ENCODE results near the gene RPL37A.

Gene RPL37A

DNA sequence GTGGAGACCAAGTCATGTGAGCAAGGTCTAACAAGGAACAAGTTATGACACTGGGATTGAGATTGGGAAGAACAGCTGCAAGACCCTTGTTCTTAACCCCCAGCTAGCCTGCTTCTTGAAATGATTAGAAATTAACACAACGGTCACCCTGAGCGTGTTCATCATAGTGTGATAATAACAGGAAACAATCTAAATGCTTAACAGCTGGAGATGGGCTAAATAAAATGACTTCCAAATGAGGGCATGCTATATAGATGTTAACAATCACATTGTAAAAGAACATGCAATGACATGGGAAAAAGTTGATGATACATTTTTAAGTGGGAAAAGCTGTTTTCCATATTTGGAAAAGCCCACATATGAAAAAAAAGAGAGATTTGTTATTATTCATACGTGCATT lies 47.6 kb downstream of the RPL37A start:
- Mint-ChIP-seq H3K27ac (no peak overlapping the region), H3K4me1 (peaks cover 41% of the 10 kb centered on the region), H3K4me3 (no peak overlapping the region), H3K9me3 (no peaks in the 10 kb centered on the region), H3K36me3 (ENCODE audit: low read depth) (peaks cover 6% of the 10 kb centered on the region), H3K27me3 (ENCODE audit: low read depth, poor library complexity) (peaks cover 3% of the 10 kb centered on the region)
- TF ChIP-seq, protein P1, sequence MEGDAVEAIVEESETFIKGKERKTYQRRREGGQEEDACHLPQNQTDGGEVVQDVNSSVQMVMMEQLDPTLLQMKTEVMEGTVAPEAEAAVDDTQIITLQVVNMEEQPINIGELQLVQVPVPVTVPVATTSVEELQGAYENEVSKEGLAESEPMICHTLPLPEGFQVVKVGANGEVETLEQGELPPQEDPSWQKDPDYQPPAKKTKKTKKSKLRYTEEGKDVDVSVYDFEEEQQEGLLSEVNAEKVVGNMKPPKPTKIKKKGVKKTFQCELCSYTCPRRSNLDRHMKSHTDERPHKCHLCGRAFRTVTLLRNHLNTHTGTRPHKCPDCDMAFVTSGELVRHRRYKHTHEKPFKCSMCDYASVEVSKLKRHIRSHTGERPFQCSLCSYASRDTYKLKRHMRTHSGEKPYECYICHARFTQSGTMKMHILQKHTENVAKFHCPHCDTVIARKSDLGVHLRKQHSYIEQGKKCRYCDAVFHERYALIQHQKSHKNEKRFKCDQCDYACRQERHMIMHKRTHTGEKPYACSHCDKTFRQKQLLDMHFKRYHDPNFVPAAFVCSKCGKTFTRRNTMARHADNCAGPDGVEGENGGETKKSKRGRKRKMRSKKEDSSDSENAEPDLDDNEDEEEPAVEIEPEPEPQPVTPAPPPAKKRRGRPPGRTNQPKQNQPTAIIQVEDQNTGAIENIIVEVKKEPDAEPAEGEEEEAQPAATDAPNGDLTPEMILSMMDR (IDR thresholded peaks at IDR 0.05): no peak
- no peak for DNase-seq

DNA sequence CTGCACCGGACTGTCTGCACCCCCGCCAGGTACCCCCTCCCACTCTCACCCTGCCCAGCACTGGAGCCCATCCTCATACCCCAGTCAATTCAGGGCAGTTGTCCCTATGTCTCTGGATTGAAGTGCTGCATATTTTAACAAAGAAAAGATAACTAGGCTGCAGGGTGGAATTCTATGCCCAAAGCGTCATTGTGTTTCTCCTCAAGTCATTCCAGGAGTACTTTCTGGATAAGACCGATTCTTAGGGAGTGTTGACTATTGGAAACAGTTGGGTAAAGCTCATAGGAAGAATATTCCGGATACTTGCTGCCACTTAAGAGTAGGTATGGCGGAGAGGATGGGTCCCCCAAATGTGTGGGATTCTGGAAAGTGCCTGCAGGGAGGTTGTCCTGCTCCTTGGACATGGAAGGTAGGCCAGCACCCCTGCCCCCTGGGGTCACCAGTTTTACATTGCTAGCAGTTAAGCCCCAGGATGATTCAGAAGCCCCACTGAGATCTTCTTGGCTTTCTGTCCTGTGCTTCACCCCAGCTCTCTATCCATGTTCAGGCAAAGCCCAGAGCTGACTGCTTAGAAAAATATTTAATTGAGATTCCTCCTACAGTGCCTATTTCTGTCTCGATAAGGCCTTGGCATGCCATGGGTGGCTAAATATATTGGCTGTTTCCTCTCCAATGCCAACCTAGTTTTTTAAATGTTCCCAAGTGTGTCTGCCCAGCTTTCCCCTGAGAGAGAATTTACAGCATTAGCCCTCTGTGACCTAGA lies 48.2 kb downstream of the RPL37A start:
- peaks cover 47% of the 10 kb centered on the region for H3K4me1 Mint-ChIP-seq
- peaks cover 6% of the 10 kb centered on the region for H3K36me3 Mint-ChIP-seq (ENCODE audit: low read depth)
- H3K9me3 Mint-ChIP-seq: no peaks in the 10 kb centered on the region
- TF ChIP-seq, protein P1 (IDR thresholded peaks at IDR 0.05): no peak
- no peak for DNase-seq
- no peak overlapping the region for H3K4me3 Mint-ChIP-seq
- no peak overlapping the region for H3K27ac Mint-ChIP-seq
- peaks cover 3% of the 10 kb centered on the region for H3K27me3 Mint-ChIP-seq (ENCODE audit: low read depth, poor library complexity)

DNA sequence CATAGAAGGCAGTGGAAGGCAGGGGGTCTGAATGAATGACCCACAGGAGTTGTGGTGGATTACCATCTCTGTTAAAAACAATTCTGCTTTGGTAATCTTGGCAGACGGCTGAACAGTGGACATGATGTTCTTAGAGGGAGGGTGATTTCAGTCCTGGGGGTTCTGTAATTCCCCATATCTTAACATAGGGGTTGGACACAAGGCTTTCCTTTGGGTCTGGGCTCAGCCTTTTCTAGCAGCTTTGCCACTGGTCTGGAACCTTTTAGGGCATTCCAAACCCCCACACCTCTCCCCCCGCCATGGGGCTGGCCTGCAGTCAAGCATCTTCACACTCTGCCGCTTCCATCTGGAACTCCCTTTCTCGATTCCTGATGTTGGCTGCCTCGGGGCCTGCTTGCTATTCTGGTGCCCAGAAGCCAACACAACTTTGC lies 50.3 kb downstream of the RPL37A start:
- DNase-seq: no peak
- TF ChIP-seq, protein P1 (IDR thresholded peaks at IDR 0.05): no peak
- H3K27me3 Mint-ChIP-seq (ENCODE audit: low read depth, poor library complexity): peaks cover 3% of the 10 kb centered on the region
- no peaks in the 10 kb centered on the region for H3K9me3 Mint-ChIP-seq
- peaks cover 60% of the 10 kb centered on the region for H3K4me1 Mint-ChIP-seq
- no peak overlapping the region for H3K27ac Mint-ChIP-seq
- no peak overlapping the region for H3K4me3 Mint-ChIP-seq
- no peaks in the 10 kb centered on the region for H3K36me3 Mint-ChIP-seq (ENCODE audit: low read depth)

DNA sequence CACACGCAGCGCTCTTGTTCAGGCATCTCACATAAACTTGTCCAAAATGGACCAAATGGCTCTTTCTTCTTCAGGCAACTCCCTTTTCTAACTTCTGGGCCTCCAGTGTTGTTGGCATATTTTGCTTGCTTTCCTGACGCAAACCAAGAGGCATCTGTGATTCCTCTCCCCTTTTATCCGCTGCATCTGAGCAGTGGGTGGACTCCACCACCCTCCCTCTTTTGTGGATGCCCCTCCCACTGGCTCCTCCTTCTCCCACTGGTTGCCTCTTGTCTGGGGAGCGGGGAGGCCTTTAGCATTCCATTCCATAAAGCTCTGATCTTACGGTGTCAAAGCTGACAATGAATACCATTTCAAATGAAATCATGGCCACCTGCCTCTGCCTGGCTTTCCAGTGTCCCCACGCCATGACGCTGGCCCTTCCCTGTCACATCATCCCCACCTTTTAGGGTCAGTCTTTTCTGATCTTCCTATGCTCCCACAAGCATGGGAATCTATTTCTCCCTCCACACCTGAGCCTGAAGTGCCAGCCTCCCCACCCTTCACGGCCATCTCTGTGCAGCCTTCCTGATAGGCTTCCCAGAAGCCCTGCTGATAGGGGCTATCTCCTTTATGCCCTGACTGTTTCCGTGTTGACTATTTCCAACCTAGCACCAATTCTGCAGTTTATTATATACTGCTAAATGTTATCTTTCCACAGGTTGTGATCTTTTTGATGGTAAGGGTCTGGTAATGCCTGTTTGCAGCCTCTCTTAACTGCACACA lies 51.5 kb downstream of the RPL37A start:
- TF ChIP-seq, protein P1 (IDR thresholded peaks at IDR 0.05): no peak
- no peaks in the 10 kb centered on the region for H3K27me3 Mint-ChIP-seq (ENCODE audit: low read depth, poor library complexity)
- H3K4me3 Mint-ChIP-seq: no peak overlapping the region
- H3K9me3 Mint-ChIP-seq: no peaks in the 10 kb centered on the region
- H3K36me3 Mint-ChIP-seq (ENCODE audit: low read depth): no peaks in the 10 kb centered on the region
- peak; percentile 18 for DNase-seq
- H3K4me1 Mint-ChIP-seq: peaks cover 64% of the 10 kb centered on the region
- peak overlapping the region; percentile 5 for H3K27ac Mint-ChIP-seq

DNA sequence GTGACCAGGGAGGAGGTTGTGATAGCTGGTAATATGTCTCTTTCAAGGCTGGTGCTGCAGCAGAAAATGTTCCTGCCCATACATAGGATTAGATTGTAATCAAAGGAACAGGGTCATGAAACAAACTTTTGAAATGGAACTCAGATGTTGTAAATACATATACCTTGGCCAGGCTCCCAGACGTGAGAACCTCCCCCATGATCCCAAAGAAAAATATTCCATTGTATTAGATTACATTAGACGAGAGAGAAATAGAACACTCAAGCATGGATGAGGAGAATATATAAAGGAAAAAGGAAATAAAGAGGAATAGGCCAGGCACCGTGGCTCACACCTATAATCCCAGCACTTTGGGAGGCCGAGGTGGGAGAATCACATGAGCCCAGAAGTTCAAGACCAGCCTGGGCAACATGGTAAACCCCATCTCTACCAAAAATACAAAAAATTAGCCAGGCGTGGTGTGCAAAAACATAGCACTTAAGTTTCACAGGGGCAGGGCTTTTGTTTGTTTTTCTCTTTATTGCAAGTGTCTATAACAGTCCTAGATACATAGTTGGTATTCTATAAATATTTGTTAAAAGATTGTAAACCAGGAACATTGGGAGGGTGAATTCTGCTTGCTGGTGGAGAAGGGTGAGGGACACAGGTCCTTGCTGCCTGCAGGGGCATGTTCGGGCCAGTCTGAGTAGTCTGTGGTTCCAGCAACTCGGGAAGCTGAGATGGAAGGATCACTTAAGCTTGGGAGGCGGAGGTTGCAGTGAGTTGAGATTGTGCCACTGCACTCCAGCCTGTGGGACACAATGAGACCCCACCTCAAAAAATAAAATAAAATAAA lies 52.8 kb downstream of the RPL37A start:
- peaks cover 61% of the 10 kb centered on the region for H3K4me1 Mint-ChIP-seq

More for the DNA sequence above, 52.8 kb downstream of the RPL37A start:
- no peak for DNase-seq
- Mint-ChIP-seq H3K27me3 (ENCODE audit: low read depth, poor library complexity) (no peaks in the 10 kb centered on the region), H3K36me3 (ENCODE audit: low read depth) (no peaks in the 10 kb centered on the region), H3K27ac (no peak overlapping the region), H3K4me3 (no peak overlapping the region), H3K9me3 (no peaks in the 10 kb centered on the region)
- TF ChIP-seq, protein P1 (IDR thresholded peaks at IDR 0.05): no peak
